NCI-H524 treated with DMSO at 0.1 percent for 48 hours (cell line): ENCODE results near the gene P2RX6.
A peak's percentile ranks its signal among the peaks of the same experiment; 100 is the strongest.
"Not testable (repeated sequence)": the region's sequence is repeated elsewhere in the genome, so short reads cannot be mapped to it uniquely, and the experiment has no call there.

Source experiments
- DNase-seq: peaks from one replicate; lab custom pipeline; 2025; lab: John Stamatoyannopoulos, UW

The P2RX6 gene

GRCh38 chr22:21014726-21015465, at the start of gene P2RX6:
P2RX6 (plus strand) TSS chr22:21015165; CDS start chr22:21015175, 10 bp downstream.
- DNase-seq: peak; percentile 41

GRCh38 chr22:20965888-20966855, 48.8 kb upstream of the P2RX6 start:
- DNase-seq: no peak

DNA sequence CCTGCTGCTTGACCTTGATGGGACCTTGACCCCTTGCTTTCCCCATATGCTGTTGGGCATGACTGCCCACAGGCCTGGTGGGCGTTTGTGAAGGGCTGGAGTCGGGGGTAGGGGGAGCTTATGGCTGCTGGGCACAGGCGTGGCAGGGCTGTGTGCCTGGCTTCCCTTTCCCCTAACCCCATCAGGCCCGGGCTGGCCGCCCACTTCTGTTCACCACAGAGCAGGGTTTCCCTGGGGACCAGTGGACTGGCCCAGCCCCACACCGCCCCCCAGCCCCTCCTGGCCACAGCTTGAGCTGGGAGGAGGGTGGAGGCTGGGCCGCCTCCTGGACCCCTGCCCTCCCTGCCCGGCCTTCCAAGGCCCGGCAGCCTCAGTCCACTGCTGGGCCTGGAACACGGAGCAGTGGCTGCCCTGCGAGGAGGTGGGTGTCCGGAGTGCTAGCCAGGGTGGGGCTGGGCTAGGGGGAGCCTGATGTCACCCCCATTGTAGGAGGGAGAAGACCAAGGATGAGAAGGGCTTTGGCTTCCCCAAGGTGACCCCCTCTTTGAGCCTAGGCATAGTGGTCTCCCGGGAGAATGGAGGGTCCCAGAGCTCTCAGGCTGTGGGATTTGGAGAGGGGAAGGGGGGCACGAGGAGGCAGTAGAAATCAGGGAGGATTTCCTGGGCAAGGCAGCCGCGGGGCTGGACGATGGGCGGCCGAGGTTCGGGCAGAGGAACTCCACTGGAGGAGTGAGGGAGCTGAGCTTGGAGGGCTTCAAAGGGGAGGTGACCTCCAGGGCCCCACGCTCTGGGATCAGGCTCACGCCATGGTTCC, 47.9 kb upstream of the P2RX6 start, which contains the start of gene AIFM3:
AIFM3 (plus strand) TSS at position 373 of the 814 bp plus-strand sequence. CDS start 690 bp downstream, outside the sequence.
- no peak for DNase-seq

DNA sequence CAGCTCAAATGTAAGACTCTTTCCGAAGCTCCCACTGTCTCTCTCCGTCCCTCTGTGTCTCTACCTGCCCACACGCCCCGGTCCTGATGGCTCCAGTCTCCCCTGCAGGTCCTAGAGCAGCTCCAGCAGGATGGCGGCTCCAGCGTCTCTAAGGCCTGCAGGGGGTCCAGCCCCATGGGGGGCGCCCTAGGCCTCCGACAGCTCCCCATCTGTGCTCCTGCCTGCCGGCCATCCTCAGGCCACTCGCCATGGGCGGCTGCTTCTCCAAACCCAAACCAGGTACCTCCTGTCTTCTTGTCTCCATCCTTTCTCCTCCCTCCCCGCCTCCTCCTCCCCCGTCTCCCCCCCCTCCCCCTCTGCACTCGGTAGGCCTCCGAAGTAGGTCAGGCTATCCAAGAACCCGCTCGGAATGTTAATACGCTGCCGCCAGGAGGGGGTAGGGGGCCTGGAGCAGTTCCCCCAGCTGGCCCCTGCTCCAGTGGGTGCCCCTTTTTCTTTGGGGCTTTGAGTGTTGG, 47.2 kb upstream of the P2RX6 start:
- DNase-seq: no peak

- DNase-seq: no peak
These were observed 46.5 kb upstream of the P2RX6 start for GRCh38 chr22:20968281-20968977.

GRCh38 chr22:20970939-20971657, 43.9 kb upstream of the P2RX6 start:
- no peak for DNase-seq

GRCh38 chr22:20972014-20972694, 42.8 kb upstream of the P2RX6 start:
- not testable (repeated sequence) for DNase-seq

GRCh38 chr22:20972933-20973577, 41.9 kb upstream of the P2RX6 start:
- no peak for DNase-seq

- DNase-seq: no peak
These were observed 41.2 kb upstream of the P2RX6 start for GRCh38 chr22:20973634-20974286.

DNA sequence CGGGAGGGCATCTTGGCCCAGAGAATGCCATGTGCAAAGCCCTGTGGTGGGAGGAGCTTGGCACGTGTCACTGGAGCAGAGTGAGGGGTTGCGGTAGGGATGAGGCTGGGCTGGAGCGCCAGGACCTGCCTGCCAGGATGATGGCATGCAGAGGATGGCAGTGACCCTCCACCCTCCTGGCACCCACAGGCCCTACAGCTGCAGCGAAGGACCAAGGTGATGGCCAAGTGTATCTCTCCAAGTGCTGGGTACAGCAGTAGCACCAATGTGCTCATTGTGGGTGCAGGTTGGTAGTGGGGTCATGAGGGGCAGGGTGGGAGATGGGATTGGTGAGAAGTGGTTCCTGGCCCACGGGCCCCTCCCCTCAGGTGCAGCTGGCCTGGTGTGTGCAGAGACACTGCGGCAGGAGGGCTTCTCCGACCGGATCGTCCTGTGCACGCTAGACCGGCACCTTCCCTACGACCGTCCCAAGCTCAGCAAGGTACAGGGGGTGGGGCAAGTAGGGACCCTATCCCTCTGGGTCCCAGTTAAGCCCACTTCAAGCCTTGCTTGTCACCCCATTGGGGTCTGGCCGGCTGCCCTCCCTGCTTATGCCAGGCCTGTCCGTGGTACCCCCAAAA, 40.5 kb upstream of the P2RX6 start:
- DNase-seq: no peak

GRCh38 chr22:20975541-20976290, 39.2 kb upstream of the P2RX6 start:
- no peak for DNase-seq

DNA sequence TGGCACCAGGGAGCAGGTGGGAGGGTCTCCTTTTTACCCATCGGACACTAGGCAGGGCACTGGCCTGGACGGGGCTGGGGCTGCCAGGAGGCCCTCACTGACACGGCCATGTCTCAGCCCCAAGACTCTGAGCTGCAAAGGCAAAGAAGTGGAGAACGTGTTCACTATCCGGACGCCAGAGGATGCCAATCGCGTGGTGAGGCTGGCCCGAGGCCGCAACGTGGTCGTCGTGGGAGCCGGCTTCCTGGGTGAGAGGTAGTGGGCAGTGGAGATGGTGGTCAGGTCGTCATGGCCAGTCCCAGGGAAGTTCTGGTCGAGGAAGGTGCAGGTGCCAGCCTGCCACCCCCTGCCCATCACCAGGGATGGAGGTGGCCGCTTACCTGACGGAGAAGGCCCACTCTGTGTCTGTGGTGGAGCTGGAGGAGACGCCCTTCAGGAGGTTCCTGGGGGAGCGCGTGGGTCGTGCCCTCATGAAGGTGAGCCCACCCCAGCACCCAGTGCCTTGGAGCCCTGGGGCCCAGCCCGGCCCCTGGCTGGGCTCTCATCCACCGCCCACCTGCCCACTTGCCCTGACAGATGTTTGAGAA, 38.6 kb upstream of the P2RX6 start:
- DNase-seq: no peak

DNA sequence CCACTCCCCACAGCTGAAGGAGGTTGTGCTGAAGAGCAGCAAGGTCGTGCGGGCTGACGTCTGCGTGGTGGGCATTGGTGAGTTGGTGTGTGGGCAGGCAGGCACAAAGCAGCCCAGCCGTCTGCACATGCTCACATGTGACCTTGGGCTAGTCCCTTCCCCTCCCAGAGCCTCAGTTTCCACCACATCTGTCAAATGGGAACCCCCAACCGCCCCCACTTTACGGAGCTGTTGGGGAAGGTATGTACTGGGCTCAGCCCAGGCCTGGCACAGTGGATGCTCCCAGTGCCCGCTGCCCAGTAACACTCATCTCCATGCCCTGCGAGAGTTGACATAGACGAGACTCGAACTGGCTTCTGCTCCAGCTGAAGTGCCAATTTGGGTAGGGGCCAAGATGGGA, 37.9 kb upstream of the P2RX6 start:
- DNase-seq: no peak

- DNase-seq: no peak
These were observed 37.3 kb upstream of the P2RX6 start for GRCh38 chr22:20977516-20978170.

GRCh38 chr22:20978419-20978818, 36.5 kb upstream of the P2RX6 start:
- no peak for DNase-seq

DNA sequence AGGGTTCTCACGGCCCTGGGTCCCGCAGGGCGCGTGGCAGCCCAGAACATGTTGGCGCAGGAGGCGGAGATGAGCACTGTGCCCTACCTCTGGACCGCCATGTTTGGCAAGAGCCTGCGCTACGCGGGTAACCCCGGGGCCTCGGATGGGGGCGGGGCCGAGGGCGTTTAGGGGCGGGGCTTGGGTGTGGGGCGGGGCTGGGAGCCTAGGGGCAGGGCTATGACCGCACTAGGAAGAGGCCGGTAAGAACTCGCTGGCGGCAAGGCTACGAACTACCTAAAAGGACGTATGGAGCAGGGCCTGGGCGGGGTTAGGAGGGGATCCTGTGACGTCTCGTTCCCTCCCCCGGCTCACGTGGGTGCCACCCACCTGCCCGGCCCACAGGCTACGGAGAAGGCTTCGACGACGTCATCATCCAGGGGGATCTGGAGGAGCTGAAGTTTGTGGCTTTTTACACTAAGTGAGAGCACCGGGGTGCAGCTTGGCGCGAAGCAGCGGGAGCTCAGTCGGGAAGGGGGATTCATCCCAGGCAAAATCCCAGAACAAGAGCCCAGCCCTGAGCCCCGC, 35.6 kb upstream of the P2RX6 start:
- DNase-seq: no peak
